ENCODE data around the gene FBXW4.
"Not testable (repeated sequence)": the region's sequence is repeated elsewhere in the genome, so short reads cannot be mapped to it uniquely, and the experiment has no call there.

Gene FBXW4

DNA sequence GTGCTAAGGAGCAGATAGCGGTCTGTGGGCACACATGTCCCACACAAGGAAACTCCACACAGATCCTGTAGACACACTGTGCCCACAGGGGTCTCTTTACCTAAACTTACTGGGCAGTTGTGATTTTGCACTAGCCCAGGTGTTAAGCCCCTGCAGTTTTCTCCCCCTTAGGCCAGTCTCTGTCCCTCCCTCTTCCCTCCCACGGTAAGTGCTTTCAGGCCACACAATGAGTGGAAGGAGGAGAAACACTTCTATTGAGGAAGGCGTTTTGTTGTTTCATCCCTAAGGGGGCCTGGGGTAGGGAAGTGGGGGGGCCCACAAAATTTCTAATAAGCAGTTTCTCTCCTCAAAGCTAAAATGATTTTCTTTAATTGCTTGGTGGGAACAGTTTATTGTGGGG, 51.4 kb downstream of the FBXW4 start:
- DNase-seq (ENCODE audit: low read depth): no peak
- TF ChIP-seq, protein P1, sequence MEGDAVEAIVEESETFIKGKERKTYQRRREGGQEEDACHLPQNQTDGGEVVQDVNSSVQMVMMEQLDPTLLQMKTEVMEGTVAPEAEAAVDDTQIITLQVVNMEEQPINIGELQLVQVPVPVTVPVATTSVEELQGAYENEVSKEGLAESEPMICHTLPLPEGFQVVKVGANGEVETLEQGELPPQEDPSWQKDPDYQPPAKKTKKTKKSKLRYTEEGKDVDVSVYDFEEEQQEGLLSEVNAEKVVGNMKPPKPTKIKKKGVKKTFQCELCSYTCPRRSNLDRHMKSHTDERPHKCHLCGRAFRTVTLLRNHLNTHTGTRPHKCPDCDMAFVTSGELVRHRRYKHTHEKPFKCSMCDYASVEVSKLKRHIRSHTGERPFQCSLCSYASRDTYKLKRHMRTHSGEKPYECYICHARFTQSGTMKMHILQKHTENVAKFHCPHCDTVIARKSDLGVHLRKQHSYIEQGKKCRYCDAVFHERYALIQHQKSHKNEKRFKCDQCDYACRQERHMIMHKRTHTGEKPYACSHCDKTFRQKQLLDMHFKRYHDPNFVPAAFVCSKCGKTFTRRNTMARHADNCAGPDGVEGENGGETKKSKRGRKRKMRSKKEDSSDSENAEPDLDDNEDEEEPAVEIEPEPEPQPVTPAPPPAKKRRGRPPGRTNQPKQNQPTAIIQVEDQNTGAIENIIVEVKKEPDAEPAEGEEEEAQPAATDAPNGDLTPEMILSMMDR (IDR thresholded peaks at IDR 0.05; ENCODE audit: insufficient read depth, low read depth, low read length, missing control alignments): no peak
- no peak overlapping the region for H3K4me3 ChIP-seq (ENCODE audit: low read depth, low read length)

- no peak for DNase-seq (ENCODE audit: low read depth)
- no peak overlapping the region for H3K4me3 ChIP-seq (ENCODE audit: low read depth, low read length)
- TF ChIP-seq, protein P1 (IDR thresholded peaks at IDR 0.05; ENCODE audit: insufficient read depth, low read depth, low read length, missing control alignments): no peak
Observed at GRCh38 chr10:101639141-101639900, 55.6 kb downstream of the FBXW4 start.

GRCh38 chr10:101633510-101633909, 61.5 kb downstream of the FBXW4 start:
- H3K4me3 ChIP-seq (ENCODE audit: low read depth, low read length); DNase-seq (ENCODE audit: low read depth): not testable (repeated sequence)

DNA sequence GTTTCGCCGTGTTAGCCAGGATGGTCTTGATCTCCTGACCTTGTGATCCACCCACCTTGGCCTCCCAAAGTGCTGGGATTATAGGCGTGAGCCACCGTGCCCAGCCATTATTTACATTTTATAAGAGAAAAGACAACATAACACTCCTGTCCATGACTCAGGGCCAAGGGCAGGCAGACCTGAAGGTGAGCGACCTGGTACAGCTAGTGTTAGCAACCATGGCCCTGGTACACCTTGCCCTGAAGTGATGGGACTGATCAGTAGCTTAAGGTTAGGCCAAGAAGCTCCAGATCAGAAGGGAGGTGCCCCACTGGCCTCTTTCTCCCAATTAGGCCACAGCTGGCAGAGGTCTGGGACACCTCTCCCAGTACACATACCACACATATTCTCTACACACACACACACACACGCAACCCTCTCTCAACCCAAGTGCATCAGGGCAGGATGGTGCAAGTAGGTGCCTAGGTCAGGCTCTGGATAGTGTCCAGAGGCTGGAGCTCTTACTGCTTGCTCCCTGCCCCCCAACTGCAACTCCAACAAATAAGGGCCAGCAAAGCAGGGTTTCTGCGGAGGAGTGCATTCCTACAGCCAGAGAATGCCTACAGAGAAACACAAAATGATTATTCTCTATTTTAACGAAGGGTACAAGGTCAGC, 63.0 kb downstream of the FBXW4 start:
- TF ChIP-seq, protein P1 (IDR thresholded peaks at IDR 0.05; ENCODE audit: insufficient read depth, low read depth, low read length, missing control alignments): no peak

GRCh38 chr10:101630633-101630920, 64.4 kb downstream of the FBXW4 start:
- DNase-seq (ENCODE audit: low read depth): no peak
- TF ChIP-seq, protein P1 (IDR thresholded peaks at IDR 0.05; ENCODE audit: insufficient read depth, low read depth, low read length, missing control alignments): no peak
- H3K4me3 ChIP-seq (ENCODE audit: low read depth, low read length): no peak overlapping the region

More for the DNA sequence above, 63.0 kb downstream of the FBXW4 start:
- DNase-seq (ENCODE audit: low read depth): no peak
- H3K4me3 ChIP-seq (ENCODE audit: low read depth, low read length): no peak overlapping the region

DNA sequence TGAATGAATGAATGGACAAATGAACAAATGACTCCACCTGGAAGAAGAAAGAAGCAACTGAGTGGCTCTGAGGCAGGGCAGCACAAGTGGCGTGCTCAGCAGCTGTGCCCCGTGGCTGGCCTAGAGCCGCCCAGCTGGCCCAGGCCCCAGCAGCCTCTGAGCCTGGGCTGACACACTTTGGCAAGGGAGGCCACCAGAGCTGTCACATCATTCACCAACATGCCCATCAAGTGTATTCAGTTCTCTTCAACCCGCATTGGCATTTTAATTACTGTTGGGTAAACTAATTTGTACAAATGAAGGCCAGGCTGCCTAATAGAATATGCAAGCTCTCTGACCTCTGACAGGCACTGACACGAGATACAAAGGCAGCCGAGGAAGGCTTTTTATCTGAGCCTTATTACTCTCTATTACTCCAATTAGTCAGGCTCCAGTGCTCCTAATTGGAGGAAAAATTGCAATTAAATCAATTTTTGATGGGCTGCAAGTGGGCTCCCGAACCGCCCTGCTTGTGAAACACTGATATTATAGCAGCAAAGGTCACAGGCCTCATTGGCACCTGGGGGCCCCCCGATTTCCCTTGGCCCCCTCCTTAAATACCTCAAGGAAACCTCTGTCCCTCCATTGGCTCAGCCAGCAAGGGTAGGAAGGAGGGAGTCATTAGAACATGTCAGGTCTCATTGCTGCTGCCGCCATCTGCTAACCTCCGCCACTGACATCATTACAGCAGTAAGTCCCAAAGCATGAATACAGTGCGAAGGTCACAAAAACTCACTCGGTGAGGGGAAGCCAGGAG, 64.9 kb downstream of the FBXW4 start:
- DNase-seq (ENCODE audit: low read depth): no peak
- TF ChIP-seq, protein P1 (IDR thresholded peaks at IDR 0.05; ENCODE audit: insufficient read depth, low read depth, low read length, missing control alignments): no peak
- H3K4me3 ChIP-seq (ENCODE audit: low read depth, low read length): no peak overlapping the region

DNA sequence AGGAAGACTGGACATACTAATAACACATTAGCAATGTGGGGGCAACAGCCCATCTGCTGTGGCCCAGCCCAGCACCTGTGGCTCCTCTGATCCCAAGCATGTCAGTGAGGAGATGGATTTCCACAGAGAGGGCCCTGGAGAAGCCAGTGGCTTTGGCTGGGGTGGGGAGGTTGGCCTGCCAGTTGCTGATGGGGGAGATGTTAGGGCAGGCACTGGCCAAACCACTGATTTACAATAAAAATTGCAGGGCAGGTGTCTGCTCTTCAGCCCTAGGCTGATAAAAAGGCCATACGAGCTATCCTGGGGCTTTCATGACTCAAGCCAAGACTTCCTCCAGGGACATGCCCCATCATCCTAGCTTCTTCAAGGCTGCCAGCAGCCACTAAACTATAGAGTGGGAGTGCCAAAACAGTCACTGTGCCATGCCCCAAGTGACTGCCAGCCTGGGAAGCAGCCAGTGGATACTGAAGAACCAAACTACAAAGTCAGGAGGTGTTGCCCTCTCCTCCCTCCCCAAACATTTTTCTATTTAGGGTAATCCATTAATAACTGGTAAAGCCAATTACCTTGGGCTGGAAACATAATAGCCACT, 69.1 kb downstream of the FBXW4 start:
- DNase-seq (ENCODE audit: low read depth): no peak
- H3K4me3 ChIP-seq (ENCODE audit: low read depth, low read length): no peak overlapping the region
- TF ChIP-seq, protein P1 (IDR thresholded peaks at IDR 0.05; ENCODE audit: insufficient read depth, low read depth, low read length, missing control alignments): no peak

Data from GM12865 (cell line).